HG03135 (cell line): ENCODE measurements around the gene CDK12.

ENCODE experiments used
- ATAC-seq: cut with Tn5 transposase; IDR thresholded peaks from one replicate; pipeline ENCODE4 v1.9.1; 2021; ENCODE audit warnings: mild to moderate bottlenecking, moderate library complexity; ENCODE audit not compliant: unreplicated experiment

Gene CDK12

GRCh38 chr17:39579318-39580081 lies 118.2 kb downstream of the CDK12 start:
- ATAC-seq = no peak

GRCh38 chr17:39580082-39580468 lies 118.8 kb downstream of the CDK12 start:
- no peak for ATAC-seq

- ATAC-seq = no peak
Observed at GRCh38 chr17:39581071-39581758, 119.9 kb downstream of the CDK12 start.

- ATAC-seq = no peak
Observed at GRCh38 chr17:39581759-39582085, 120.4 kb downstream of the CDK12 start.

- ATAC-seq = no peak
Observed at GRCh38 chr17:39582658-39583057, 121.4 kb downstream of the CDK12 start.
